KBM-7 (cell line): ENCODE data around the gene RPS14.
"Not testable (repeated sequence)": the region's sequence is repeated elsewhere in the genome, so short reads cannot be mapped to it uniquely, and the experiment has no call there.

Source experiments
- DNase-seq: peaks from one replicate; pipeline ENCODE4 v3.0.0-alpha.2; 2015
- in situ Hi-C: fragments of 300-500 bp; cut with MboI; formaldehyde crosslinking; loops from 2 replicates; pipeline ENCODE4 v1.14.3; 2020; ENCODE audit warnings: low sequenced_read_pairs, low pct_unique_long_range_greater_than_20kb, mixed read lengths

Gene RPS14

DNA sequence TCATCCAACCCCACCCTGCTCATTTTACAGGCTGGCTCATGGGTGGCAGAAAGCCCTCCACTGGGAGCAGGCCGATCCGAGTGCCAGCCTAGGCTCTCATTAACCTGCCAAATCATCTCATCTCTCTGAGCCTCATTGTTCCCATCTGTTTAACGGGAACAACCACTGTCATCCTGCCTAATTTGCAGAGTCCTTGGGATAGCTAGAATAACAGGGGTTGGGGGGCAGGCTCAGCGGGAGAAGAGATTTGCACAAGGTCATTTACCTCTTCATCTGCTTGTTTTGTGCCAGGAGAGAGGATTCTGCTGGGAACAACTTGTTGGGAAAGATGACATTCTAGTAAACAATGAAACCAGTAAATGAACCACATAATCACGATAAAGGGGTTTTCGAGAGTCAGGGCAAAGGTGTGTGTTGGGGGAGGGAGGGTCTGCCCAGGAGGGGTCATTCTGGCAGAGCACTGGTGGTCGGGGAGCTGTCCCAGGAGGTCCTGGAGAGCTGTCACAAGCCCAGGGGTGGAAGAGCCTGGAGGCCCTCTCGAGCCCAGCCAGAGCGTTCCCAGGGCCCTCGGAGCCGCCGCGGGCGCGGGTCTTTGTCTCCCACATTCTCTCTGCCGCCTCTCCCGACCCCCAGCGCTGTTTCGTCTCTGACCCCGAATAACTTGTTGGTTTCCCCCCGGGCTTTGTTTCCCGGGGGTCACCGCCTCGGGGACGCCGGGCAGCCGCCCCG lies 35.6 kb upstream of the RPS14 start:
- in situ Hi-C loops, result no loop called here
- DNase-seq, result no peak

DNA sequence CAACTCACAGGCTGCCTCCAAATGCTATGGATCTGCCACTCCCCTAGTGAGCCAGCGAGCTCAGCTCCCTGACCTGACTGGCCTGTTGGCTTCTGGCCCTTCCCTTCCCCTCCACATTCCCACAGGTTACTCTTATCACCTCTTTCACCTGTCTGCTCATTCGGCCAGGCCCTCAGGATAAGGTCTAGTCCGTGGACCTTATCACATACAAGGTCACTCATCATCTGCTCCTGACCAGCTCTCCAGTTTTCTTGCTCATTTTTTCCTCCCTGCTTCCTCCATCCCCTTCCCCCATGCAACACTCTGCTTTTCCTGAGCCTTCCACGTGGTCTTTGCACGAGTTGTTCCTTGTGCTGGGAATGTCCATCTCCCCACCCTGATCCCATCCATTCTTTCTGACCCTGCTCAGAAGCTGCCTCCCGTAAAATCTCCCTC lies 32.5 kb upstream of the RPS14 start:
- no peak for DNase-seq
- in situ Hi-C loops, result no loop called here

DNA sequence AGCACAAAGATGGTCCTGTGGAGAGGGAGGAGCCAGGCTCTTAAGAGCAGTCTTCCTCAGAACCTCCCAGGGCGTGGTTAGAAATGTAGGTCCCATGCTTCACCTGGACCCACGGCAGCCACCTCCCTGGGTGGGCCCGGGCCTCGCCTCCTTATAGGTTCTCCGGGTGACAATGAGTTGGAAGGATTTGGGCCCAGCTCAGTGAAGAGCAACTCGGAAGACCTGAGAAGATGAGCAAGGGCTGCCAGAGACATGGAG lies 32.1 kb upstream of the RPS14 start:
- in situ Hi-C loops, result no loop called here
- no peak for DNase-seq

DNA sequence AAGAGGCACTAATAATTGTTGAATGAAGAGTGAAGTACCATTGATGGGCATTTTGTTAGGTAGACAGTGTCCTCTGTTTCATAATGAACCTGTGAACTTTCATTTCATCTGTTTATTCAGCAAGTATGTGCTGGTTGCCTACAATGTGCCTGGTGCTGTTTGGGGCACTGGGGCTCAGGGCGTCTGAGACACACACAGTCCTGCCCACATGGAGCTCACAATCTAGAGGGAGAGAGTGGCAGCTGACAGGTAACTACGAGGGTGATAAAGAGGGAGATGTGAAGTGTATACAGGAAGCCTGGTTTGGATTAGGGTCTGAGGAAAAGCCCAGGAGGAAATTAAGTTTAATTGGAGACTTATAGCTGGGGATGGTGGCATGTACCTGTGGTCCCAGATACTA lies 29.9 kb upstream of the RPS14 start:
- no peak for DNase-seq
- in situ Hi-C loops, result no loop called here

GRCh38 chr5:150476568-150476967 lies 27.0 kb upstream of the RPS14 start:
- in situ Hi-C loops, DNase-seq: not testable (repeated sequence)

GRCh38 chr5:150473673-150474358 lies 24.3 kb upstream of the RPS14 start:
- in situ Hi-C loops, result no loop called here
- no peak for DNase-seq

- no peak for DNase-seq
- in situ Hi-C loops, result no loop called here
These were observed 20.4 kb upstream of the RPS14 start for GRCh38 chr5:150469718-150470469.

- in situ Hi-C loops, result no loop called here
- no peak for DNase-seq
These were observed 18.7 kb upstream of the RPS14 start for GRCh38 chr5:150468206-150468605.

- in situ Hi-C loops, result no loop called here
- no peak for DNase-seq
These were observed 16.4 kb upstream of the RPS14 start for GRCh38 chr5:150465927-150466326.

- in situ Hi-C loops, result no loop called here
- DNase-seq, result no peak
These were observed 15.0 kb upstream of the RPS14 start for GRCh38 chr5:150464554-150465012.

DNA sequence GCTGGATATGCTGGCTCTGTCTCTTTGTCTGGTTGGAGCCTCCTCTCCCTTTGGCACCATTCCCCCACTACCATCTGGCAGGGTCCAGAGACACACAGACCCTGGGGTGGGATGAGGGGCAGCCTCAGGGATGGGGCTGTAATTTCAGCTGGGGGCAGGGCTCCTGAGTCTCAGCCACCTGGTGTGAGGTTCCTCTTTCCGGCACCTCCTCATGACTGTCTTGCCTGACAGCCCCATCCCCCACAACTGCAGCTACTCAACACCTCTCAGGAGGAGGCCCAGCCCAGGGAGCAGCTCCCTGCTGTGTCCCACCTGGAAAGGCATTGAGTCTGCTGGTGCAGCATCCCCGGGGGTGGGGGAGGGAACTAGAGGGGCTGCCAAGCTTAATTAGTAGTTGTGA lies 11.7 kb upstream of the RPS14 start:
- peak; percentile 66 for DNase-seq
- in situ Hi-C loops, result no loop called here

- no peak for DNase-seq
- in situ Hi-C loops, result no loop called here
These were observed 11.2 kb upstream of the RPS14 start for GRCh38 chr5:150460781-150461180.

- DNase-seq, result peak; percentile 75
- in situ Hi-C loops, result no loop called here
These were observed 9.4 kb upstream of the RPS14 start for GRCh38 chr5:150458802-150459557.

GRCh38 chr5:150457562-150458240 lies 8.2 kb upstream of the RPS14 start:
- in situ Hi-C loops, result no loop called here
- DNase-seq, result no peak

- in situ Hi-C loops, result no loop called here
- peak; percentile 86 for DNase-seq
These were observed 7.6 kb upstream of the RPS14 start for GRCh38 chr5:150457121-150457520.

- in situ Hi-C loops, result no loop called here
- DNase-seq, result peak; percentile 24
These were observed 5.1 kb upstream of the RPS14 start for GRCh38 chr5:150454492-150455229.

- in situ Hi-C loops, result not testable (repeated sequence)
- DNase-seq, result peak; percentile 92
These were observed 4.5 kb upstream of the RPS14 start for GRCh38 chr5:150454027-150454426.

DNA sequence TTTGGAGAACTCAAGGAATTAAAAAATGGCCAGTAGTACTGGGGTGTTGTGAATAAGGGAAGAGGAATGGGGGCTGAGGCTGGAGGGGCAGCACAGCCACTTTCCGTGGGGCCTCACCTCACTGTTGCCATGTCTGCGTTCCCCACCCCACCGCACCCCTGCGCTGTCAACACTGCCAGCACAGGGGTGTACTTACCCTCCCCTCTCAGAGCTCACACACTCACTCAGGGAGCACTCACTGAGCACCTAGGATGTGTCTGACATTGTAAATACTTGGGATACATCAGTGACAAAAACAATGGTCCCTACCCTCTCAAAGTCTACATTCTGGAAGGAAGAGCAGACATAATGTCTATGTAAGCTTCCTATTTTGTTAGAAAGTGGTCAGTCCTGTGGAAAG lies 3.4 kb upstream of the RPS14 start:
- in situ Hi-C loops, result no loop called here
- no peak for DNase-seq
